SK-N-SH (cell line): ENCODE results near the gene TMEM69.

Source experiments
- CHD2 ChIP-seq: fragments of 150-350 bp; IDR thresholded peaks from 2 replicates; pipeline ENCODE4 v1.6.1; 2018; ENCODE audit warnings: low read length; ENCODE audit not compliant: partially characterized antibody
- GABPA ChIP-seq: IDR thresholded peaks from 2 replicates; pipeline ENCODE4 v1.4.0; 2012; ENCODE audit warnings: low read depth, mild to moderate bottlenecking
- MXI1 ChIP-seq: IDR thresholded peaks from 2 replicates; pipeline ENCODE4 v1.6.1; 2012; ENCODE audit warnings: mild to moderate bottlenecking, low read depth, low read length, improper control_type of control experiment
- POLR2AphosphoS5 ChIP-seq: IDR thresholded peaks from 2 replicates; pipeline ENCODE4 v1.6.1; 2012; ENCODE audit warnings: low read depth, low read length
- SIN3A ChIP-seq: IDR thresholded peaks from 2 replicates; pipeline ENCODE4 v1.6.1; 2012; ENCODE audit warnings: low read depth, mild to moderate bottlenecking, low read length, moderate library complexity, borderline replicate concordance
- TF ChIP-seq, protein P1 (sequence below): fragments of 200-600 bp; sonication (generic); IDR thresholded peaks from 2 replicates; pipeline ENCODE4 v1.6.1; 2017; ENCODE audit warnings: antibody characterized with exemption, mild to moderate bottlenecking, moderate library complexity
- TF ChIP-seq, protein P2 (sequence below): IDR thresholded peaks from 2 replicates; pipeline ENCODE4 v1.4.0; 2012; ENCODE audit warnings: low read depth

- TF ChIP-seq, protein P1, sequence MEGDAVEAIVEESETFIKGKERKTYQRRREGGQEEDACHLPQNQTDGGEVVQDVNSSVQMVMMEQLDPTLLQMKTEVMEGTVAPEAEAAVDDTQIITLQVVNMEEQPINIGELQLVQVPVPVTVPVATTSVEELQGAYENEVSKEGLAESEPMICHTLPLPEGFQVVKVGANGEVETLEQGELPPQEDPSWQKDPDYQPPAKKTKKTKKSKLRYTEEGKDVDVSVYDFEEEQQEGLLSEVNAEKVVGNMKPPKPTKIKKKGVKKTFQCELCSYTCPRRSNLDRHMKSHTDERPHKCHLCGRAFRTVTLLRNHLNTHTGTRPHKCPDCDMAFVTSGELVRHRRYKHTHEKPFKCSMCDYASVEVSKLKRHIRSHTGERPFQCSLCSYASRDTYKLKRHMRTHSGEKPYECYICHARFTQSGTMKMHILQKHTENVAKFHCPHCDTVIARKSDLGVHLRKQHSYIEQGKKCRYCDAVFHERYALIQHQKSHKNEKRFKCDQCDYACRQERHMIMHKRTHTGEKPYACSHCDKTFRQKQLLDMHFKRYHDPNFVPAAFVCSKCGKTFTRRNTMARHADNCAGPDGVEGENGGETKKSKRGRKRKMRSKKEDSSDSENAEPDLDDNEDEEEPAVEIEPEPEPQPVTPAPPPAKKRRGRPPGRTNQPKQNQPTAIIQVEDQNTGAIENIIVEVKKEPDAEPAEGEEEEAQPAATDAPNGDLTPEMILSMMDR, result no peak
- TF ChIP-seq SIN3A, result no peak
- TF ChIP-seq, protein P2, sequence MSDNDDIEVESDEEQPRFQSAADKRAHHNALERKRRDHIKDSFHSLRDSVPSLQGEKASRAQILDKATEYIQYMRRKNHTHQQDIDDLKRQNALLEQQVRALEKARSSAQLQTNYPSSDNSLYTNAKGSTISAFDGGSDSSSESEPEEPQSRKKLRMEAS, result no peak
- no peak for TF ChIP-seq CHD2
- TF ChIP-seq MXI1, result no peak
- no peak for TF ChIP-seq POLR2AphosphoS5
- TF ChIP-seq GABPA, result no peak
Observed at GRCh38 chr1:45694823-45695222, 6.8 kb downstream of the TMEM69 start.
